ENCODE measurements around the gene LYZL4.

The LYZL4 gene

DNA sequence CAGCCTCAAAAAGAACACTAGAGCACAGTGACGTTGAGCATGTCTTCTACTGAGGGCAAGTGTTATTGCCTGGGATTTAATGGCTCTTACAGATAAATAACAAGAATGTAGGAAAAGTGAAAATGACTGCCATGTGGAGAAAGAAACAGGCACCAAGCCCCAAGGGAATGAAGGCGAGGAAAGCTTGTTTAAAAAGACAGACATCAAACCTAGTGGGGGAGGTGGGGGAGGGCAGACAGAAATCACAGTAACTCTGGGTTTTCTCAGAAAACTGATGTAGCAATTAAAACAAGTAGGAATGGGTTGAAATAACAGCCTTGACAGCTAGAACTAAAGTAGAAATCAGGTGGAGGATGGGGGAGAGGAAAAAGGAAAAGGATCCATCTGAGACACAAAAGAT lies 18.4 kb upstream of the LYZL4 start:
- DNase-seq (ENCODE audit: extremely low read depth in 1 of 2, low read depth in 1 of 2): no peak

GRCh38 chr3:42425736-42426407 lies 15.5 kb upstream of the LYZL4 start:
- DNase-seq (ENCODE audit: extremely low read depth in 1 of 2, low read depth in 1 of 2): no peak

DNA sequence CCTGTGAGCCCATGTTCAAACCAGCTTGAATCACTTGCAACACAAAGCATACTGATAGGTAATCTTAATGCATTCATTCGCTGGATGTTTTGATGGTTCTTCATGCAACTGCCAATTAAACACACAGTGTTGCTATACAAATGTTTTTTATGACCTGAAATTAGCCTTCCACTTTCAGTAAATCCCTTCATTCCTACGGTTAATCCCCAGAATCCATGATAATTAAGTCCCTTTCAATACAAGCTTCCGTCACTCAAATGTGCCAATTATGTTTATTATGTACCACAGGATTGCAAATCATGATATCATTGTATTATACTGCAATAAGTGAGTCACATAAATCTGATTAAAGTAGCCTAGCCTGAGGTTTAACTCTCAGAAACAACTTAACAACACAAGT lies 14.5 kb upstream of the LYZL4 start:
- DNase-seq (ENCODE audit: extremely low read depth in 1 of 2, low read depth in 1 of 2): no peak

DNA sequence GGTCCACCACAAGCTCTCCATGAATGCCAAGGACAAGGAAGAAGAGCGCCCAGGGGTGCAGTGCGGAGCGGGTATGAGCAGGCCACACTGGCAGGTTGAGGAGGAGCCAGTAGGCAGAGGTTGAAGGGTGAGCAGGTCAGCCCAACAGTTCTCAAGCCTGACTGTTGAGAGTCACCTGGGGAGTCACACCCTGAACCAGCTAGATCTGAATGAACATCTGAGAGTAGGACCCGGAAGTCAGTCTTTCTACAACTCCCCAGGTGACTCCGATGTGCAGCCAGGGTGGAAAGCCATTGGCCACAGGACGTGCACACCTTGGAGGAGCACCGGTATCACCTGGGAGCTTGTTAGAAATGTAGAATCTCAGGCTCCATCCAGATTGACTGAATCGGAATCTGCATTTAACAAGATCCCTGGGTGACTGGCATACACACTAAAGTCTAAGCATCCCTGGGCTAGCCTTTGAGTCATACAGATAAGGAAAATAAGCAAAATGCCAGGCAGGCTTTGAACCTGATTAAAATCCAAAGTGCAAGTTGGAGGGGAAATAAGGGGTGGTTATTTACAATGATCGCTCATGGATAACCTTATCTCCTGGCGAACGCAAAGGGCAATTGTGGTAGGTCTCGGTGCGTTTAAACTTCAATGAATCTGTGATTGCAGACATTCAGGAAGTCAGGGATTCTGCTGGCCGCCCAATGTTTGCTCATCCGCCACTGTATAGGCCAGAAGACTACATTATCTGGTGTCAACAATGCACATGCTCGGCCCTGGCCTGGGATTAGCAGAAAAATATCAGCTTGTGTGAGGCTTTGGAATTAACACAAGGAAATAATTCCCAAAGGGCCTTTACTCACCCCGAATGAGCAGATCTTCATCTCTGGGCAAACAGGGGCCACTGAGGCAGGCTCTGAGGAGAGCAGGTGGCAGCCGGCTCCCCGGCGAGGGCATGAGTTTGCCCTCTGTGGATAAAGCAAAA lies 11.7 kb upstream of the LYZL4 start:
- DNase-seq (ENCODE audit: extremely low read depth in 1 of 2, low read depth in 1 of 2): no peak

DNA sequence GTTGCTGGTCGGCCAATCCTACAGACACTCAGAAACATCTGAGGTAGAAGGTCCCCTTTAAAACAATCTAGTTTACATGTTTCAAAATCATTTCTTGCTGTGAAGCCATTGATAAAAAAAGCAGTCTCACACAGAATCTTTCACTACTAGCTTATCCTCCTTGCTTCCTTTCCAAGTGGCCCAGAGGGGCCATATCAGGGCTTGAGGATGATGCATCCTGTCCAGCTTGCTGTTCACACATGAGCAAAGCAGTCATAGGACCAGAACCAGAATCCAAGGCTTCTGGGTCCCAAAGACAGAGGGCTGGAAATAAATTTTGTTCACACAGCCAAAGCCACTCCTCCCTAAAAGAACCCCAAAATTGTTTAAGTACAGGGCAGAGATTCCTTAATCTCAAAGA lies 9.2 kb upstream of the LYZL4 start:
- no peak for DNase-seq (ENCODE audit: extremely low read depth in 1 of 2, low read depth in 1 of 2)

DNA sequence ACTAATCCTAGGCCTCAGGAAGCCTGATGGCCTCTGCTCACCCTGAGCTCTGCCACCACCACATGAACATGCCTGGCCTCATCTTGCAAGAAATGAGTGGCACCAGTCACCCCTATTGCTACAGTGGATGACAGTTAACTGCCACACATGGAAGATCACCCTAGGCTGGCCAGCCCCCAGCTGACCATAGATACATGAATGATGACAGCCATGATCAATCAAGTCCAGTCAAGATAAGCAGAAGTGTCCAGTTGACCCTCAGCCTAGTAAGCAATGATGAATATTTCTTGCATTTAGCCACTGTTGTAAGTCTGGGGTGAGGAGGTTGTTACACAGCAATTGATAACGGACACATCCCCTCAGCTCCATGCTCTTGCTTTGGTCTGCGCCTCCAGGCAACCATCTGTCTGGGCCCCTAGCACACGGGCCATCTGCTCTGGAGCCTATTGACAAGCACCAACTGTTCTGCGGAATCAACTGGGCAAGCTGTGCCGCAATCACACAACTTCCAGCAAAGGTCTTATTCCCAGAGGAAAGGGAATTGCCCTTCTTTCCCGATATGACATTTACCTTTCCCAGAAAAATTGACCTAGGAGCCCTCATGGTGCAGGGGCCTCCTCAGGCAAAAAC lies 2.2 kb upstream of the LYZL4 start:
- no peak for DNase-seq (ENCODE audit: extremely low read depth in 1 of 2, low read depth in 1 of 2)

- no peak for DNase-seq (ENCODE audit: extremely low read depth in 1 of 2, low read depth in 1 of 2)
Observed at GRCh38 chr3:42411429-42411828, 1.0 kb upstream of the LYZL4 start.

DNA sequence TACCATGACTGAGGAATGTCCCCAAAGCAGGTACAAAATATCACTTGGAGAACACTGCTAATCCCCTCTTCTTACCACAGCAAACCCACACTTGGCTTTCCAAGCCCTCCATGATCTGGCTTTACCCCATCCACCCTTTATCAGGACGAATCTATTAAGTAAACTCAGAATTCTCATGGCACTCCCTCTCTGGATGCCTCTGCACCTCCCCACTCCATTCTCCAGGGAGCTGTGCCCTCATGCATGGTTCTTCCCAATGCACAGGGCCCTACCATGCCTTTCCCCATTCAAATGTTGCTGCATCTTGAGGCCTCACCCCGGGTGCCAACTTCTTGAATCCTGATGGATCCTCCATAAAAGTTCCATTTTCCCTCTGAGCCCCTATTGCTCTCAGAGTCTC lies 2.3 kb downstream of the LYZL4 start:
- no peak for DNase-seq (ENCODE audit: extremely low read depth in 1 of 2, low read depth in 1 of 2)

GRCh38 chr3:42406727-42407450 lies 3.5 kb downstream of the LYZL4 start:
- no peak for DNase-seq (ENCODE audit: extremely low read depth in 1 of 2, low read depth in 1 of 2)

- no peak for DNase-seq (ENCODE audit: extremely low read depth in 1 of 2, low read depth in 1 of 2)
Observed at GRCh38 chr3:42405857-42406256, 4.6 kb downstream of the LYZL4 start.

DNA sequence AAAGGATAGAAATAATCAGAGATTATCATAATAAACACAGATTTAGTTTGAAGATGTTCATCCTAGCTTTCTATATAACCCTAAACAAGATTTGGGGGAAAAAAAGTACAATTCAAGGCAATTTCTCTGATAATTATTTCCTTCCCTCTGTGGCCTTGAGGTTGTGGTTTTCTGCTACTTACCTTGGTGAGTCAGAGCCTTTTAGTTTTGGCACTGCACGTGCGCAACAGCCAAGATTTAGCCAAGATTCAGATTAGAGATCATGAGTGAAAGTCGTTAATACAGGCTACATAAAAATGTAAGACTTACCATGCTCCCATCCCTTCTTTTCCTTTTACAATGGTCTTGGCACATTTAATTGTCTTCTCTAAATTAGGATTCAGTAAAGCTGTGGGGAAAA lies 6.7 kb downstream of the LYZL4 start:
- DNase-seq (ENCODE audit: extremely low read depth in 1 of 2, low read depth in 1 of 2): no peak

- no peak for DNase-seq (ENCODE audit: extremely low read depth in 1 of 2, low read depth in 1 of 2)
Observed at GRCh38 chr3:42402394-42403096, 7.9 kb downstream of the LYZL4 start.

DNA sequence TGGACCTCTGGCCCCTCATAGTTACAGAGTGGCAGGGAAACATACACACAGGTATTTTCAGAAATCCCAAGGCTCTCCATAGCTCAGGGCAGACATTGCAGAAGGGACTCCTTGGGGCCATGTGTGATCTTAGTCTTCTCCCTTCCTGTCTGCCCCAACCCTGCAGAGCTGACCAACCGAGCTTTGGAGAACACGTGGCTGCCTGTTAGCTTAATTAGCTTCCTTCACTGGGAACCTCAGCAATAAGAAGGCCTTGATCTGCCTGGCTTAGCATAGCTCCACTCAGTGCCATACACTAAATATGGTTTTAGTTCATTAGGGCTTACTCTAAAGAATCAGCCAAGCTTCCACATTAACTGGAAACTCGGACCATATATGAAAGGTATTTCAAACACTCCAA lies 12.3 kb downstream of the LYZL4 start:
- no peak for DNase-seq (ENCODE audit: extremely low read depth in 1 of 2, low read depth in 1 of 2)

DNA sequence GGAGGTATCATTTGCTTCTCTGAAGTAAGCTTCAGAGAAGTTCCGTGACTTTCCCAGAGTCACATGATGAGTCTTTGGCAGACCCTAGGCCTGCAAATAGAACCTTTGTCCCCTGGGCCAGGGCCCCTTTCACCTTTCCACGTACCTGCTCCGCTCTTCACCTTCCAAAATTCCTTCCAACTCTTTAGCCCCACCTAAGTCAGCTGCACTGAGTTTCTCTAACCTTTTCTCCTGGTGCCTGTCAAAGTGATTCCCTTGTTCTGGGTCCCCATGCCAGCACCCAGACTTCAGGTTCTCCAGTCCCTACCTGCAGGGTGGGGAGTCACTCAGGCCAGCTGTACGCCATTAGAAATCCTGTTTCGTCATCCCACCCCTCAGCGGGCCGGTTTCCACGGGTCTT lies 12.8 kb downstream of the LYZL4 start:
- no peak for DNase-seq (ENCODE audit: extremely low read depth in 1 of 2, low read depth in 1 of 2)

DNA sequence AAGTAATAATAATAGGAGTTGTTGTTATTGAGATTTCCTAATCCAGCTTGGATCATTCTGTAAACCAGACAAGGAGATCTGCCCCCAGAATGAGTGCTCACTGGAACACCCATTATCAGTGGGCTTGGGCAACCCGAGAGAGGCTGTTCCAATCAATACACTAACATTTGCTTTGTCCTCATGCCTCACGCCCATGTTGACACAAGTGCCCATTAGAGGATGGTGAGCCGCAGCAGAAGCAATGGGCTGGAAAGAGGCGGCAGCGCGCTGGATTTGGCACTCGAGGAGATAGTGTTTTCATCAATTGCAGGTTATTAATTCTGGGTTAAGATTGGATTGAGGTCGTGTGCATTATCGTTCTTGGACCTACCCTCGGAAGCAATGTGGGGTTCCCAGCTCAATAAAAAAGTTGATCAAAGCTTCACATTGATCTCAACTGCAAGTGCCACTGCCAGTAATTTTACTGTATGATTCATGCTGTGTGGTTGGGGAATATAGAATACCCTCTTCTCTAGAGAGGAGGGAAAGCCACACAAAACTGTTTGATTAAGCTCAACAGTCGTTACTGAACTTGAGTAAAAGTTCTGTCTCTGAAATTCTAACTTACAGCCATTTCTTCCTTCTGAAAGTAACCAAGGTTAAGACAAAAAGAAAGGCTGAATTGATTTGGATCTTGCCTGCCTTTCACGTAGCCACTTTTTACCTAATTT lies 15.7 kb downstream of the LYZL4 start:
- no peak for DNase-seq (ENCODE audit: extremely low read depth in 1 of 2, low read depth in 1 of 2)

- DNase-seq (ENCODE audit: extremely low read depth in 1 of 2, low read depth in 1 of 2): peak in 1 of 2 donors; percentile 13
Observed at GRCh38 chr3:42387802-42388651, 22.4 kb downstream of the LYZL4 start.

DNA sequence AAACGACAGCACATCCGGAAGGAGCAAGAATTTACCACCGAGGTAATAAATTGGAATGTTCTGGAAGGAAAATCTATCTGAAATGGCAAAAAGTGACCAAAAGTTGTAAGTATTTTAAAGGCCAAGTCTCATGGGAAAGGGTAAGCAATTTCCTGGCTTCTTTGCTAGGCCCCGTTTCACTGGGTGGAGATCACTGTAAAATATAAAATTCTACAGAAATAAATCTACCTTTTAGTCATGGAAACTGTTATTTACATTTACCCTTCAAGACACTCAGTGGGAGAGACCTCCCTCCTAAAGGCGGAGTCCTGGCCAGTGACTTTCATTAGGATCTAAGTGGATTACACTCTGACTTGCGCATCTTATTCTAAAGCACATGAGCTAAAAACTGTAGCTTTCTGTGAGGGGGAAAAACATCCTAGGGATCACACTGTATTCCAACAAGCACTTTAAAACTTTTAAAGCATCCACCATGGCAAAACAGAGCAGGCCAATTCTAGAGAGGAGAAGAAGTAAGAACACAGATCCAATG lies 28.8 kb downstream of the LYZL4 start:
- DNase-seq (ENCODE audit: extremely low read depth in 1 of 2, low read depth in 1 of 2): no peak

DNA sequence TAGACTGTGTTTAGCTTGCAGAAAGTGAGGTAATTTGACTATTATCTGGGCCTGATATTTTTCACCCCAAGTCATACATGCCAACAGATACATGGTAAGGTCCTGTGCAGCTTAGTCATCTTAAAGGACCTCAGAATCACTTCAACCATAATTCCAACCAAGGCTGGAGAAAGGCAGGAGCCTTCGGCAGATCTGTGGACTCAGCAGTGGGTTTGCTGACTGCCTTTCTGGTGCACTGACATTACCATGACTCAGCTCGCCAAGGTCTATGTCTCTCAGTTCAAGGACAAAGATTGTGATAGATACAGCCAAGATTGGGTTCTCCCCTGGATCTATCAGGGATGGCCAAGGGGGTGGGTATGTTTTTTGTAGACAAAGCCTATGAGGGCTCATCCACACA lies 32.7 kb downstream of the LYZL4 start:
- no peak for DNase-seq (ENCODE audit: extremely low read depth in 1 of 2, low read depth in 1 of 2)

DNA sequence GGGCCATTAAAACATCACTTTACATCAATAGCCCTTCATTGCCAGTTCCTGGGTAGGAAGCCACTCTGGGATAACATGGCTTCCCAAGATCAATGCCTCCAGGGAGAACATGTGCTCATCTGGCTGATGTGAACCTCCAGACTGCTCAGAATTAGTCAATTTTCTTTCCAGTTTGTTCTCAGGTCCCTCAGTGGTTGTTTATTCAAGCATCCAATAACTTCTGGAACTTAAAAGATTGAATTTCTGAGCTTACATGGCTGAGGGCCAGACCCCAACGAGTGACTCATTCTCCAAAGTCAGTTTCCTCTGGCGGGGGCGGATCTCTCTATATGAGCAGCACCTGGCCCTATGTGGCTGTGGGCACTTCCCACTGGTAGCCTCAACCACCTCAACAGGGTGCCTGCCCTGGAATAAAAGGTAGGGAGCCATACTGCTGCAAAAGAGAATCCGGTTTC lies 34.0 kb downstream of the LYZL4 start:
- peak in 1 of 2 donors; percentile 7 for DNase-seq (ENCODE audit: extremely low read depth in 1 of 2, low read depth in 1 of 2)
